OCI-LY1 (cell line): ENCODE results near the gene SIRT2.

Experiments
- EZH2 ChIP-seq: fragments of 200-600 bp; sonication (generic), shearing (Covaris generic); IDR thresholded peaks from 2 replicates; pipeline ENCODE4 v1.8.0; 2017; ENCODE audit warnings: borderline replicate concordance, mixed run types, mild to moderate bottlenecking, antibody characterized with exemption, low read length, moderate library complexity, mixed read lengths
- TF ChIP-seq, protein P1 (sequence below): fragments of 200-600 bp; sonication (generic), shearing (Covaris generic); IDR thresholded peaks from 2 replicates; pipeline ENCODE4 v1.5.1; 2017; ENCODE audit warnings: mild to moderate bottlenecking, antibody characterized with exemption, low read length, moderate library complexity, mixed read lengths

DNA sequence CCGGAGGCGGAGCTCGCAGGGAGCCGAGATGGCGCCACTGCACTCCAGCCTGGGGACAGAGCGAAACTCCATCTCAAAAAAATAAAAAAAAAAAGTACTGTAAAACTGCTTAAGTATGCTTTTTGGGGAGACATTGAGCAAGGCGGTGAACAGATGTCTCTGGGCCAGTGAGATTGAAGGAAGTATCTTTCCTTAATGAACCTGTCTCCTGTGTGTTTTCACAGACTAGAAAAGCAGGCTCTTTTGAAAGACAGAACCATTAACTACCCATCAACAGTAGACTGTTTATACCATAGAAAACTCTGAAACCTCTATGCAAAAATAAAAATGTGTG lies 66.4 kb downstream of the SIRT2 start:
- TF ChIP-seq, protein P1, sequence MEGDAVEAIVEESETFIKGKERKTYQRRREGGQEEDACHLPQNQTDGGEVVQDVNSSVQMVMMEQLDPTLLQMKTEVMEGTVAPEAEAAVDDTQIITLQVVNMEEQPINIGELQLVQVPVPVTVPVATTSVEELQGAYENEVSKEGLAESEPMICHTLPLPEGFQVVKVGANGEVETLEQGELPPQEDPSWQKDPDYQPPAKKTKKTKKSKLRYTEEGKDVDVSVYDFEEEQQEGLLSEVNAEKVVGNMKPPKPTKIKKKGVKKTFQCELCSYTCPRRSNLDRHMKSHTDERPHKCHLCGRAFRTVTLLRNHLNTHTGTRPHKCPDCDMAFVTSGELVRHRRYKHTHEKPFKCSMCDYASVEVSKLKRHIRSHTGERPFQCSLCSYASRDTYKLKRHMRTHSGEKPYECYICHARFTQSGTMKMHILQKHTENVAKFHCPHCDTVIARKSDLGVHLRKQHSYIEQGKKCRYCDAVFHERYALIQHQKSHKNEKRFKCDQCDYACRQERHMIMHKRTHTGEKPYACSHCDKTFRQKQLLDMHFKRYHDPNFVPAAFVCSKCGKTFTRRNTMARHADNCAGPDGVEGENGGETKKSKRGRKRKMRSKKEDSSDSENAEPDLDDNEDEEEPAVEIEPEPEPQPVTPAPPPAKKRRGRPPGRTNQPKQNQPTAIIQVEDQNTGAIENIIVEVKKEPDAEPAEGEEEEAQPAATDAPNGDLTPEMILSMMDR = no peak
- TF ChIP-seq EZH2 = no peak
